ENCODE results near the gene OGFOD3.
"Not testable (repeated sequence)": the region's sequence is repeated elsewhere in the genome, so short reads cannot be mapped to it uniquely, and the experiment has no call there.

Gene OGFOD3

DNA sequence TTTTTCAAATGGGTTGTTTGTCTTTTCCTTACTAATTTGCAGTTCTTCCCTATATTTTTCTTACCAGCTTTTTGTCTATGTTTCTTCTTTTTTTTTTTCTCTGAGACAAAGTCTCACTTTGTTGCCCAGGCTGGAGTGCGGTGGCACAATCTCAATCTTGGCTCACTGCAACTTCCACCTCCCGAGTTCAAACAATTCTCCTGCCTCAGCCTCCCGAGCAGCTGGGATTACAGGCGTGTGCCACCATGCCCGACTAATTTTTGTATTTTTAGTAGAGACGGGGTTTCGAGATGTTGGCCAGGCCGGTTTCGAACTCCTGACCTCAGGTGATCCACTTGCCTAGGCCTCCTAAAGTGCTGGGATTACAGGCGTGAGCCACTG, 45.3 kb downstream of the OGFOD3 start:
- not testable (repeated sequence) for H3K9me3 ChIP-seq (ENCODE audit: insufficient read depth, low read depth, low read length); H3K9ac ChIP-seq (ENCODE audit: low read depth, low read length); H3K4me1 ChIP-seq (ENCODE audit: insufficient read depth, low read length); H3K4me3 ChIP-seq (ENCODE audit: low read length); H3K36me3 ChIP-seq (ENCODE audit: insufficient read depth, low read depth, low read length); H3K27ac ChIP-seq (ENCODE audit: low read length)
- H3K27me3 ChIP-seq (ENCODE audit: insufficient read depth, low read length), result peaks cover 46% of the 10 kb centered on the region

- Histone ChIP-seq H3K4me3 (ENCODE audit: low read length) (peak overlapping the region; percentile 11; the same call in 1 of the 2 replicates), H3K27ac (ENCODE audit: low read length) (no peak overlapping the region), H3K9me3 (ENCODE audit: insufficient read depth, low read depth, low read length) (no peaks in the 10 kb centered on the region), H3K4me1 (ENCODE audit: insufficient read depth, low read length) (no peaks in the 10 kb centered on the region), H3K27me3 (ENCODE audit: insufficient read depth, low read length) (peaks cover 46% of the 10 kb centered on the region), H3K36me3 (ENCODE audit: insufficient read depth, low read depth, low read length) (no peaks in the 10 kb centered on the region), H3K9ac (ENCODE audit: low read depth, low read length) (no peak overlapping the region)
These were observed 45.9 kb downstream of the OGFOD3 start for GRCh38 chr17:82372249-82373071.

- Histone ChIP-seq H3K36me3 (ENCODE audit: insufficient read depth, low read depth, low read length) (no peaks in the 10 kb centered on the region), H3K4me1 (ENCODE audit: insufficient read depth, low read length) (no peaks in the 10 kb centered on the region), H3K9me3 (ENCODE audit: insufficient read depth, low read depth, low read length) (no peaks in the 10 kb centered on the region), H3K27ac (ENCODE audit: low read length) (no peak within 1 kb of the TSS), H3K27me3 (ENCODE audit: insufficient read depth, low read length) (peaks cover 46% of the 10 kb centered on the region), H3K4me3 (ENCODE audit: low read length) (peak within 1 kb of the TSS; percentile 33; the same call in 1 of the 2 replicates), H3K9ac (ENCODE audit: low read depth, low read length) (no peak within 1 kb of the TSS)
These were observed 46.8 kb downstream of the OGFOD3 start, which contains the start of gene UTS2R for GRCh38 chr17:82371333-82372248. Gene UTS2R (plus strand): TSS chr17:82371765. CDS start chr17:82374325, 2,560 bp downstream.

DNA sequence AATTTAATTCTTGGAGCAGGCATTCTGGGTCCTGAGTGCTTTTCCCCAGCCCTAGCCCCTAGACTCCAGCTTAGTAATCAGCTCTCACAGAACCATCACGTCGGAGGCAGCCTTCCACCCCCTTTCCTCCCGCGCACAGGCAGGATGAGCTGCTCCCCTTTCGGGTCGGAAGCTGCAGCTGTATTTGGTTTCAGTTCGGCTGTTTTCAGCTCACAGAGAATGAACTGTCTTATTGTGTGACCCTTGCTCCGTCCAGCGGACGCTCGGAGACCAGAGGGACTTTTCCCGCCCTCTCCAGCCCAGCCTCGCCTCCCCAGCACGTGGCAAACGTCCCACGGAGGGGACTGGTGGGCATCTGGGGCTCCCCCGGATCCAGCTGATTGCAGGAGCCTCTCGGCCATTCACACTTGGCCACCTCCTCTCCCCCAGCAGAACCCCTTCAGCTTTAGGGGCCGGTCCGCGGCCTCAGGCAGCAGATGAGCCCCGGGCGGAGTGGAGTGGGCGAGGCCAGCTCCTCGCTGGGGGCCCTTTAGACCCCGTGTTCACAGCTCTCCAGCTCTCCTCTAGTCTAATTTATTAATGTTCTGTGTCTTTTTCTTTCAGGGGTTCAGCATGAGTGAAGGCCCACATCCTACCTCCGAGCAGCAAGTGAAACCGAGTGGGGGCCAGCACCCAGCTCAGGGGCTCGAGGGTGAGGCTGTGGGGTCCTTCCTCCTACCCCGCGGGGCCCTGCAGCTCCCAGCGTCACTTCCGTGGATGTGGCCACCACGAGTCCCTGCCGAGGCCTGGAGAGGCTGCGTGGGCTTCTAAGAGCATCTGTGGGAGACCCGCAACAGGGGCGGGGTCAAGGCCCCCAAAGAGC, 47.7 kb downstream of the OGFOD3 start:
- H3K9ac ChIP-seq (ENCODE audit: low read depth, low read length), result no peak overlapping the region
- no peaks in the 10 kb centered on the region for H3K36me3 ChIP-seq (ENCODE audit: insufficient read depth, low read depth, low read length)
- no peaks in the 10 kb centered on the region for H3K9me3 ChIP-seq (ENCODE audit: insufficient read depth, low read depth, low read length)
- H3K4me3 ChIP-seq (ENCODE audit: low read length), result peak overlapping the region; percentile 33; the same call in 1 of the 2 replicates
- no peaks in the 10 kb centered on the region for H3K4me1 ChIP-seq (ENCODE audit: insufficient read depth, low read length)
- no peak overlapping the region for H3K27ac ChIP-seq (ENCODE audit: low read length)
- H3K27me3 ChIP-seq (ENCODE audit: insufficient read depth, low read length), result peaks cover 46% of the 10 kb centered on the region

DNA sequence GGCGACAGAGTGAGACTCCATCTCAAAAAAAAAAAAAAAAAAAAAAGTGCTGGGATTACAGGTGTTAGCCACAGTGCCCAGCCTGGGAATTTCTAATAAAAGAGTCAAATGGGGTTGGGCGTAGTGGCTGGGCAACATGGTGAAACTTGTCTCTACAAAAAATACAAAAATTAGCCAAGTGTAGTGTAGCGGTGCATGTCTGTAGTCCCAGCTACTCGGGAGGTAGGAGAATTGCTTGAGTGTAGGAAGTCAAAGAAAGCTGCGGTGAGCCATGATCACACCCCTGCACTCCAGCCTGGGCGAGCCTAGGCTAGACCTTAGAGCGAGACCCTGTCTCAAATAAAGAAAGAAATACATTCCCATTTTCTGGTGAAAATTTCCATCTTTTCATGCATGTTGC, 49.2 kb downstream of the OGFOD3 start:
- no peak overlapping the region for H3K9ac ChIP-seq (ENCODE audit: low read depth, low read length)
- no peak overlapping the region for H3K4me3 ChIP-seq (ENCODE audit: low read length)
- H3K27me3 ChIP-seq (ENCODE audit: insufficient read depth, low read length), result peaks cover 46% of the 10 kb centered on the region
- no peaks in the 10 kb centered on the region for H3K4me1 ChIP-seq (ENCODE audit: insufficient read depth, low read length)
- no peaks in the 10 kb centered on the region for H3K9me3 ChIP-seq (ENCODE audit: insufficient read depth, low read depth, low read length)
- no peaks in the 10 kb centered on the region for H3K36me3 ChIP-seq (ENCODE audit: insufficient read depth, low read depth, low read length)
- no peak overlapping the region for H3K27ac ChIP-seq (ENCODE audit: low read length)

DNA sequence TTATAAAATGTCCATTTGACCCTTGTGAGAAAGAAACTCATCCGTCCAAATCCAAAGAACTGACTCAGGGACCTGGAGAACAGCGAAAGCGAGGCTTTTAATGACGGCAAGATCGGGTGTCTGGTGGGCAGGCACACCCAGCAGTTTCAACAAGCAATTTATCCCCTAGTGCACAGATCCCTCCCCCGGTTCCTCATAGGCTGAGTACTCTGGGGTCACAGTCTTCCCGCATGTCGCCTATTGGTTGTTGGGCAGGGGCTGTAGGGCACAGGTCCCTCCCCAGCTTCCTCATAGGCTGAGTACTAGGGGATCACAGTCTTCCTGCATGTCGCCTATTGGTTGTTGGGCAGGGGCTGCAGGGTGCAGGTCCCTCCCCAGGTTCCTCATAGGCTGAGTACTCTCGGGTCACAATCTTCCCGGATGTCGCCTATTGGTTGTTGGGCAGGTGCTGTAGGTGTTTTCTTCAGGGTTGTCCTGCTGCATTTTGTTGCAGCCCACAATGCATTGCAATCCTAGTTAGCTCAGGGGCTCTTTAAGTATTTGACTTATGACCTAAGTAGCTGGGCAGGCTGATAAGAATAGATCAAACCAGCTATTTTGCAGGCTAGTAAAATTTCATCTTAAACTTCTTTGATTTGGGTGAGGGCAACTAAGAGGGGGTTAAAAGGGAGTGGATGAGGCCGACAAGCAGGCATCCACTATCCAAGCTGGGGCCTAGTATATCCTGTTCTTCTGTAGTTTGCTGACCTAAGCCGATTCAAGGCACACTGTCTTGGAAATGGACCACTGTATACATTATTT, 50.5 kb downstream of the OGFOD3 start:
- H3K4me1 ChIP-seq (ENCODE audit: insufficient read depth, low read length), result no peaks in the 10 kb centered on the region
- H3K27me3 ChIP-seq (ENCODE audit: insufficient read depth, low read length), result peaks cover 38% of the 10 kb centered on the region
- no peaks in the 10 kb centered on the region for H3K36me3 ChIP-seq (ENCODE audit: insufficient read depth, low read depth, low read length)
- H3K4me3 ChIP-seq (ENCODE audit: low read length), result no peak overlapping the region
- H3K9me3 ChIP-seq (ENCODE audit: insufficient read depth, low read depth, low read length), result no peaks in the 10 kb centered on the region
- H3K9ac ChIP-seq (ENCODE audit: low read depth, low read length), result no peak overlapping the region
- no peak overlapping the region for H3K27ac ChIP-seq (ENCODE audit: low read length)

- H3K9me3 ChIP-seq (ENCODE audit: insufficient read depth, low read depth, low read length), result no peaks in the 10 kb centered on the region
- no peak overlapping the region for H3K27ac ChIP-seq (ENCODE audit: low read length)
- no peaks in the 10 kb centered on the region for H3K36me3 ChIP-seq (ENCODE audit: insufficient read depth, low read depth, low read length)
- no peaks in the 10 kb centered on the region for H3K4me1 ChIP-seq (ENCODE audit: insufficient read depth, low read length)
- H3K4me3 ChIP-seq (ENCODE audit: low read length), result no peak overlapping the region
- no peak overlapping the region for H3K9ac ChIP-seq (ENCODE audit: low read depth, low read length)
- H3K27me3 ChIP-seq (ENCODE audit: insufficient read depth, low read length), result peaks cover 27% of the 10 kb centered on the region
These were observed 51.6 kb downstream of the OGFOD3 start for GRCh38 chr17:82366749-82367148.

DNA sequence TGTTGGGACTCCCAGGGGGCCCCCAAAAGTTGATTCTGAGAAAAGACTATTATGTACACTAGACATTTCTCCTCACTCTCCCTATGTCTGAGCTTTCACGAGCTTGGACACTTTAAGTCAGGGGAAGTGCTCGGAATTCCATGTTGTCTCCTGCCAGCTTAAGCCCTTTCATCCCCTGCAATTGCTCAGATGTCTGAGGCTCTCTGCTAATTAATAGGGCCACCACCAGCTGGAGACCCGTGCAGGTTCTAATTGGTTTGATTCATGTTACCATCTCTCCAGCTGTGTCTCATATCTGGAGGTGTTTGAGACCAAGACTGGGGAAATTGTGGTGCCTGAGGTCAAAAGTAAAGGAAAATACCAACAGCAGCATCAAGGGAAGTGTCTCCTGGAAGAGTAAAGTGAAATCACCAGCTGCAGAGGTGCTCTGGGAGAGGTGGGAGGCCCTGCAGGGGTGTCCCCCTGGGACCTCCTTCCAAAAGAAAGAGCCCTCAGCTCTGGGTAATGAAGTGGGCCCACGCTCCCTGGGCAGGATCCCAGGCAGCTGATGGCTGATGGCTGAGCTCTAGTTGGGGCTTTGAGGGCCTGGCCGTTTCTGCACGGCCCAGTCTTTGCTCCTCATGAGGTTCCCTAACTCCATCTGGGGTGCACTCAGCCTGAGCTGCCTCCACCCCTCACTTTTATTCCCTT, 52.6 kb downstream of the OGFOD3 start:
- Histone ChIP-seq H3K27ac (ENCODE audit: low read length) (no peak overlapping the region), H3K9ac (ENCODE audit: low read depth, low read length) (no peak overlapping the region), H3K9me3 (ENCODE audit: insufficient read depth, low read depth, low read length) (no peaks in the 10 kb centered on the region), H3K4me3 (ENCODE audit: low read length) (no peak overlapping the region), H3K36me3 (ENCODE audit: insufficient read depth, low read depth, low read length) (no peaks in the 10 kb centered on the region), H3K4me1 (ENCODE audit: insufficient read depth, low read length) (no peaks in the 10 kb centered on the region), H3K27me3 (ENCODE audit: insufficient read depth, low read length) (peaks cover 17% of the 10 kb centered on the region)

DNA sequence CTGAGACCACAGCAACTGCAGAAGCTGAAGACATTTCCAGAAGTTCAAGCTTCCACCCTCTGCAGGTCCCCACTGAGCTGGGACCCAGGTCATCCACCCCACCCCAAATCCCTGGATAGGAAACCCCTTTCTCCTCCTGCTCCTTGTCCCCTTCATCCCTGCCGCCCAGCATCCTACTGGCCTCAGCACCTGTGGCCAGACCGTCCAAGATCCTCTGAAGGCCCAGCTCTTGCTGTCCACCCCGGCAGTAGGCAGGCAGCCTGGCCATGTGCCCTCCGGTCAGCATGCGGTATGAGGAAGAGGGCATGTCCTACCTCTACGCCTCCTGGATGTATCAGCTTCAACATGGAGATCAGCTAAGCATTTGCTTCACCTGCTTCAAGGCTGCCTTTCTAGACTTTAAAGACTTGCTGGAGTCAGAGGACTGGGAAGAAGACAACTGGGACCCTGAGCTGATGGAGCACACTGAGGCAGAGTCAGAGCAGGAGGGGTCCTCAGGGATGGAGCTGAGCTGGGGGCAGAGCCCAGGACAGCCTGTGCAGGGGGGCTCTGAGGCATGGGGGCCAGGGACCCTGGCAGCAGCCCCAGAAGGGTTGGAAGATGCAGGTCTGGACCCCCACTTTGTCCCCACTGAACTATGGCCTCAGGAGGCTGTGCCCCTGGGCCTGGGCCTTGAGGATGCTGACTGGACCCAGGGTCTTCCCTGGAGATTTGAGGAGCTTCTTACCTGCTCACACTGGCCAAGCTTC, 56.3 kb downstream of the OGFOD3 start:
- H3K4me3 ChIP-seq (ENCODE audit: low read length), result no peak overlapping the region
- no peaks in the 10 kb centered on the region for H3K27me3 ChIP-seq (ENCODE audit: insufficient read depth, low read length)
- H3K36me3 ChIP-seq (ENCODE audit: insufficient read depth, low read depth, low read length), result no peaks in the 10 kb centered on the region
- H3K9me3 ChIP-seq (ENCODE audit: insufficient read depth, low read depth, low read length), result no peaks in the 10 kb centered on the region
- H3K4me1 ChIP-seq (ENCODE audit: insufficient read depth, low read length), result no peaks in the 10 kb centered on the region
- no peak overlapping the region for H3K27ac ChIP-seq (ENCODE audit: low read length)
- no peak overlapping the region for H3K9ac ChIP-seq (ENCODE audit: low read depth, low read length)
